H1 (cell line): ENCODE data around the gene FBXL17. TPM values are rescaled to one million over a fixed set of nuclear protein-coding genes. Genes with fewer than 3 reads are reported as not detected.

ENCODE experiments used
- BCL11A ChIP-seq, 2 experiments: IDR thresholded peaks; one replicate each; pipeline ENCODE4 v1.6.1; 2011; ENCODE audit warnings: low read depth in 2 of 2, low read length in 2 of 2, mild to moderate bottlenecking in 2 of 2
- BRCA1 ChIP-seq: IDR thresholded peaks from 2 replicates; pipeline ENCODE4 v1.6.1; 2012; ENCODE audit warnings: low read depth, low read length, improper control_type of control experiment
- CHD2 ChIP-seq: IDR thresholded peaks from 2 replicates; pipeline ENCODE4 v1.6.1; 2012; ENCODE audit warnings: low read length, improper control_type of control experiment
- CTBP2 ChIP-seq: IDR thresholded peaks from 2 replicates; pipeline ENCODE4 v1.7.0; 2011; ENCODE audit warnings: borderline replicate concordance, mild to moderate bottlenecking, moderate library complexity, mixed read lengths, low read length; ENCODE audit not compliant: insufficient read depth, insufficient read length
- KDM5A ChIP-seq: fragments of 200-600 bp; IDR thresholded peaks from 2 replicates; pipeline ENCODE4 v1.7.1; 2012; ENCODE audit warnings: mild to moderate bottlenecking, low read length, inconsistent platforms, mixed read lengths
- PHF8 ChIP-seq: fragments of 200-600 bp; sonication (generic); conservative IDR thresholded peaks from 2 replicates; pipeline ENCODE4 v1.7.1; 2012; ENCODE audit warnings: low read depth, mild to moderate bottlenecking, inconsistent platforms, low read length, moderate library complexity
- POU5F1 ChIP-seq: IDR thresholded peaks from 2 replicates; pipeline ENCODE4 v1.6.1; 2011; ENCODE audit warnings: low read depth, mild to moderate bottlenecking, low read length, moderate library complexity
- RBBP5 ChIP-seq: IDR thresholded peaks from 2 replicates; pipeline ENCODE4 v1.7.1; 2012; ENCODE audit warnings: low read depth, mild to moderate bottlenecking, inconsistent platforms, low read length, moderate library complexity, borderline replicate concordance
- RNF2 ChIP-seq: fragments of 200-900, 300-1000 bp; sonication (generic); IDR thresholded peaks from 2 replicates; pipeline ENCODE4 v1.7.1; 2016; ENCODE audit warnings: borderline replicate concordance, low read depth, mild to moderate bottlenecking, antibody characterized with exemption, low read length; ENCODE audit not compliant: poor library complexity, severe bottlenecking; ENCODE audit errors: missing control alignments
- polyA plus RNA-seq, 7 experiments: library from polyadenylated mRNA; depleted of rRNA in 3 of 7; stranded (reverse) in 5 of 7; unstranded in 2 of 7; fragments of >200 nt in 5 of 7; fragments of 200-250 nt in 2 of 7; gene quantifications; 1 replicate in 5 of 7; 2 replicates in 1 of 7; 4 replicates in 1 of 7; pipeline versions ENCODE4 v1.2.1 to v1.2.3, GENCODE V29; 2011 to 2013; ENCODE audit warnings: missing spikeins in 2 of 7, mixed read lengths in 2 of 7
- total RNA-seq: library from RNA; stranded (reverse); fragmentation: NEBNext Ultra II Directional; extraction: Animal tissue kit (Norgen Biotek cat#: 25700); gene quantifications from 2 replicates; pipeline ENCODE4 v1.2.1, GENCODE V29; 2021
- TF ChIP-seq, protein P1 (sequence below): fragments of 300-600 bp; sonication (generic); IDR thresholded peaks from 2 replicates; pipeline ENCODE4 v1.7.1; 2012; ENCODE audit warnings: low read length, moderate library complexity, mild to moderate bottlenecking, inconsistent platforms; ENCODE audit not compliant: insufficient replicate concordance
- TF ChIP-seq, protein P2 (sequence below): IDR thresholded peaks from 2 replicates; pipeline ENCODE4 v1.6.1; 2012; ENCODE audit warnings: inconsistent platforms

The FBXL17 gene
- total and polyA plus RNA-seq, 2 of the 8 experiments (the other 6 are each of a cell fraction or from before 2014, with no cell fraction given) = 0.35 to 4.3 TPM

DNA sequence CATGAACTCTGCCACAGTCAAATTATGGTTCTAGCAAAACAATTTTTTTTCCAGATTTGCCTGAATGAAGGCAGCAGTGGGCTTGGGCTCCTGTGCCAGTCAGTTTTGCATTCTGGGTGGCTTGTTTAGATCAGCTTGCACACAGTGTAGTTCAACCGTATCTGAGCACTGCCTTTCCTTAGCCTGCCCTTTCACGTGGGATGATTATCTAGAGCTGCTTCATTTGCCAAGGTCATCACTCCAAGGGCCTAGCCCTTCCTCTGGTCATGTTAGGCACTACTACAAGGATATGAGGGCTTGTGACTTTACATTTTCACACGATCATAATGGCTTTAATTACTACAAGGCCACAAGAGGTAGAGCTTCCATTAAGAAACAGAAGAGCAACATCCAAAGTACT, 560.6 kb downstream of the FBXL17 start (continued):
- TF ChIP-seq, protein P1, sequence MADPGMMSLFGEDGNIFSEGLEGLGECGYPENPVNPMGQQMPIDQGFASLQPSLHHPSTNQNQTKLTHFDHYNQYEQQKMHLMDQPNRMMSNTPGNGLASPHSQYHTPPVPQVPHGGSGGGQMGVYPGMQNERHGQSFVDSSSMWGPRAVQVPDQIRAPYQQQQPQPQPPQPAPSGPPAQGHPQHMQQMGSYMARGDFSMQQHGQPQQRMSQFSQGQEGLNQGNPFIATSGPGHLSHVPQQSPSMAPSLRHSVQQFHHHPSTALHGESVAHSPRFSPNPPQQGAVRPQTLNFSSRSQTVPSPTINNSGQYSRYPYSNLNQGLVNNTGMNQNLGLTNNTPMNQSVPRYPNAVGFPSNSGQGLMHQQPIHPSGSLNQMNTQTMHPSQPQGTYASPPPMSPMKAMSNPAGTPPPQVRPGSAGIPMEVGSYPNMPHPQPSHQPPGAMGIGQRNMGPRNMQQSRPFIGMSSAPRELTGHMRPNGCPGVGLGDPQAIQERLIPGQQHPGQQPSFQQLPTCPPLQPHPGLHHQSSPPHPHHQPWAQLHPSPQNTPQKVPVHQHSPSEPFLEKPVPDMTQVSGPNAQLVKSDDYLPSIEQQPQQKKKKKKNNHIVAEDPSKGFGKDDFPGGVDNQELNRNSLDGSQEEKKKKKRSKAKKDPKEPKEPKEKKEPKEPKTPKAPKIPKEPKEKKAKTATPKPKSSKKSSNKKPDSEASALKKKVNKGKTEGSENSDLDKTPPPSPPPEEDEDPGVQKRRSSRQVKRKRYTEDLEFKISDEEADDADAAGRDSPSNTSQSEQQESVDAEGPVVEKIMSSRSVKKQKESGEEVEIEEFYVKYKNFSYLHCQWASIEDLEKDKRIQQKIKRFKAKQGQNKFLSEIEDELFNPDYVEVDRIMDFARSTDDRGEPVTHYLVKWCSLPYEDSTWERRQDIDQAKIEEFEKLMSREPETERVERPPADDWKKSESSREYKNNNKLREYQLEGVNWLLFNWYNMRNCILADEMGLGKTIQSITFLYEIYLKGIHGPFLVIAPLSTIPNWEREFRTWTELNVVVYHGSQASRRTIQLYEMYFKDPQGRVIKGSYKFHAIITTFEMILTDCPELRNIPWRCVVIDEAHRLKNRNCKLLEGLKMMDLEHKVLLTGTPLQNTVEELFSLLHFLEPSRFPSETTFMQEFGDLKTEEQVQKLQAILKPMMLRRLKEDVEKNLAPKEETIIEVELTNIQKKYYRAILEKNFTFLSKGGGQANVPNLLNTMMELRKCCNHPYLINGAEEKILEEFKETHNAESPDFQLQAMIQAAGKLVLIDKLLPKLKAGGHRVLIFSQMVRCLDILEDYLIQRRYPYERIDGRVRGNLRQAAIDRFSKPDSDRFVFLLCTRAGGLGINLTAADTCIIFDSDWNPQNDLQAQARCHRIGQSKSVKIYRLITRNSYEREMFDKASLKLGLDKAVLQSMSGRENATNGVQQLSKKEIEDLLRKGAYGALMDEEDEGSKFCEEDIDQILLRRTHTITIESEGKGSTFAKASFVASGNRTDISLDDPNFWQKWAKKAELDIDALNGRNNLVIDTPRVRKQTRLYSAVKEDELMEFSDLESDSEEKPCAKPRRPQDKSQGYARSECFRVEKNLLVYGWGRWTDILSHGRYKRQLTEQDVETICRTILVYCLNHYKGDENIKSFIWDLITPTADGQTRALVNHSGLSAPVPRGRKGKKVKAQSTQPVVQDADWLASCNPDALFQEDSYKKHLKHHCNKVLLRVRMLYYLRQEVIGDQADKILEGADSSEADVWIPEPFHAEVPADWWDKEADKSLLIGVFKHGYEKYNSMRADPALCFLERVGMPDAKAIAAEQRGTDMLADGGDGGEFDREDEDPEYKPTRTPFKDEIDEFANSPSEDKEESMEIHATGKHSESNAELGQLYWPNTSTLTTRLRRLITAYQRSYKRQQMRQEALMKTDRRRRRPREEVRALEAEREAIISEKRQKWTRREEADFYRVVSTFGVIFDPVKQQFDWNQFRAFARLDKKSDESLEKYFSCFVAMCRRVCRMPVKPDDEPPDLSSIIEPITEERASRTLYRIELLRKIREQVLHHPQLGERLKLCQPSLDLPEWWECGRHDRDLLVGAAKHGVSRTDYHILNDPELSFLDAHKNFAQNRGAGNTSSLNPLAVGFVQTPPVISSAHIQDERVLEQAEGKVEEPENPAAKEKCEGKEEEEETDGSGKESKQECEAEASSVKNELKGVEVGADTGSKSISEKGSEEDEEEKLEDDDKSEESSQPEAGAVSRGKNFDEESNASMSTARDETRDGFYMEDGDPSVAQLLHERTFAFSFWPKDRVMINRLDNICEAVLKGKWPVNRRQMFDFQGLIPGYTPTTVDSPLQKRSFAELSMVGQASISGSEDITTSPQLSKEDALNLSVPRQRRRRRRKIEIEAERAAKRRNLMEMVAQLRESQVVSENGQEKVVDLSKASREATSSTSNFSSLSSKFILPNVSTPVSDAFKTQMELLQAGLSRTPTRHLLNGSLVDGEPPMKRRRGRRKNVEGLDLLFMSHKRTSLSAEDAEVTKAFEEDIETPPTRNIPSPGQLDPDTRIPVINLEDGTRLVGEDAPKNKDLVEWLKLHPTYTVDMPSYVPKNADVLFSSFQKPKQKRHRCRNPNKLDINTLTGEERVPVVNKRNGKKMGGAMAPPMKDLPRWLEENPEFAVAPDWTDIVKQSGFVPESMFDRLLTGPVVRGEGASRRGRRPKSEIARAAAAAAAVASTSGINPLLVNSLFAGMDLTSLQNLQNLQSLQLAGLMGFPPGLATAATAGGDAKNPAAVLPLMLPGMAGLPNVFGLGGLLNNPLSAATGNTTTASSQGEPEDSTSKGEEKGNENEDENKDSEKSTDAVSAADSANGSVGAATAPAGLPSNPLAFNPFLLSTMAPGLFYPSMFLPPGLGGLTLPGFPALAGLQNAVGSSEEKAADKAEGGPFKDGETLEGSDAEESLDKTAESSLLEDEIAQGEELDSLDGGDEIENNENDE = no peak
- no peak for TF ChIP-seq POU5F1
- no peak for TF ChIP-seq RNF2
- no peak for TF ChIP-seq RBBP5
- TF ChIP-seq PHF8 = no peak
- TF ChIP-seq BRCA1 = no peak
- no peak for TF ChIP-seq BCL11A (IDR thresholded peaks at IDR 0.05; ENCODE audit: low read depth in 2 of 2, low read length in 2 of 2)
- TF ChIP-seq, protein P2, sequence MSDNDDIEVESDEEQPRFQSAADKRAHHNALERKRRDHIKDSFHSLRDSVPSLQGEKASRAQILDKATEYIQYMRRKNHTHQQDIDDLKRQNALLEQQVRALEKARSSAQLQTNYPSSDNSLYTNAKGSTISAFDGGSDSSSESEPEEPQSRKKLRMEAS = no peak
- no peak for TF ChIP-seq CTBP2
- TF ChIP-seq KDM5A = no peak
- TF ChIP-seq CHD2 = no peak
